Left lung (tissue), 10 donors: ENCODE data around the gene APOBEC4. TPM values are rescaled to one million over a fixed set of nuclear protein-coding genes. Genes with fewer than 3 reads are reported as not detected.
"Not testable (repeated sequence)": the region's sequence is repeated elsewhere in the genome, so short reads cannot be mapped to it uniquely, and the experiment has no call there.

Experiments used
- ATAC-seq: fragments of 200-7000 bp; cut with Tn5 transposase; one replicate; pipeline ENCODE4 v1.9.1; 2020; ENCODE audit warnings: moderate library complexity
- DNase-seq, 4 donors: peaks; one replicate each; pipeline ENCODE4 v3.0.0-alpha.2; 2013 to 2020
- H3K27ac ChIP-seq, 2 donors: fragments of 200-600 bp; sonication (generic) in 1 of 2; one replicate each; pipeline versions ENCODE4 v1.5.0 to v1.8.0; 2020 to 2021
- H3K27me3 ChIP-seq, 2 donors: fragments of 200-600 bp; sonication (generic) in 1 of 2; one replicate each; pipeline versions ENCODE4 v1.5.0 to v1.8.0; 2020 to 2021
- H3K36me3 ChIP-seq, 2 donors: fragments of 200-600 bp; sonication (generic) in 1 of 2; one replicate each; pipeline versions ENCODE4 v1.5.0 to v1.8.0; 2020 to 2021
- H3K4me1 ChIP-seq, 2 donors: fragments of 200-600 bp; one replicate each; pipeline ENCODE4 v1.8.0; 2021
- H3K4me3 ChIP-seq, 2 donors: fragments of 200-600 bp; sonication (generic) in 1 of 2; one replicate each; pipeline versions ENCODE4 v1.5.0 to v1.8.0; 2020 to 2021; ENCODE audit warnings: mild to moderate bottlenecking in 1 of 2
- H3K9me3 ChIP-seq, 2 donors: fragments of 200-600 bp; sonication (generic) in 1 of 2; one replicate each; pipeline versions ENCODE4 v1.5.0 to v1.8.0; 2020 to 2021
- CTCF ChIP-seq, 2 donors: fragments of 200-600 bp; sonication (generic) in 1 of 2; IDR thresholded peaks; one replicate each; pipeline versions ENCODE4 v1.5.0 to v1.8.0; 2021; ENCODE audit warnings: antibody characterized with exemption in 2 of 2
- intact Hi-C, 2 donors: fragments of 100-400 bp; cut with DNase I; formaldehyde crosslinking; loops; one replicate each; pipeline versions ENCODE4 v1.11.2 to v1.14.2; 2022
- polyA plus RNA-seq, 6 donors: library from polyadenylated mRNA; unstranded; fragments of 120-200 nt; gene quantifications; one replicate each; pipeline ENCODE4 v1.2.1, GENCODE V29; 2013; ENCODE audit not compliant: insufficient read length in 6 of 6
- total RNA-seq, 2 donors: library from RNA; stranded (reverse); fragmentation: NEBNext Ultra II Directional; extraction: Animal tissue kit (Norgen Biotek cat#: 25700); gene quantifications; one replicate each; pipeline ENCODE4 v1.2.1, GENCODE V29; 2021
- donor health status: DM: no; HTN: yes; CAD: no.
- donor health status: DM: no; HTN: no; CAD: no.

Gene APOBEC4
- total and polyA plus RNA-seq, 8 donors: 0.26 to 2.2 (median 0.98) TPM

- H3K27me3 ChIP-seq: no peaks in the 10 kb centered on the region
- no peak overlapping the region for H3K27ac ChIP-seq
- no peak for ATAC-seq
- no peaks in the 10 kb centered on the region for H3K9me3 ChIP-seq
- H3K4me1 ChIP-seq: no peaks in the 10 kb centered on the region
- TF ChIP-seq CTCF (IDR thresholded peaks at IDR 0.05): no peak
- intact Hi-C loops: no loop called here
- DNase-seq: no peak
- H3K4me3 ChIP-seq: no peak overlapping the region
- H3K36me3 ChIP-seq: no peaks in the 10 kb centered on the region
Measured at GRCh38 chr1:183689762-183690204, 36.7 kb upstream of the APOBEC4 start.

- H3K9me3 ChIP-seq: no peaks in the 10 kb centered on the region
- no peaks in the 10 kb centered on the region for H3K27me3 ChIP-seq
- H3K4me3 ChIP-seq: no peak overlapping the region
- TF ChIP-seq CTCF (IDR thresholded peaks at IDR 0.05): no peak
- H3K27ac ChIP-seq: no peak overlapping the region
- ATAC-seq (no peak), DNase-seq (no peak)
- intact Hi-C loops: no loop called here
- no peaks in the 10 kb centered on the region for H3K4me1 ChIP-seq
- H3K36me3 ChIP-seq: no peaks in the 10 kb centered on the region
Measured at GRCh38 chr1:183688341-183689060, 35.4 kb upstream of the APOBEC4 start.

- Histone ChIP-seq H3K9me3 (no peaks in the 10 kb centered on the region), H3K27me3 (no peaks in the 10 kb centered on the region), H3K4me3 (no peak overlapping the region), H3K27ac (no peak overlapping the region), H3K36me3 (no peaks in the 10 kb centered on the region), H3K4me1 (no peaks in the 10 kb centered on the region)
- ATAC-seq (no peak), DNase-seq (no peak)
- TF ChIP-seq CTCF (IDR thresholded peaks at IDR 0.05): no peak
- intact Hi-C loops: no loop called here
Measured at GRCh38 chr1:183687546-183688304, 34.6 kb upstream of the APOBEC4 start.

- no peak for TF ChIP-seq CTCF (IDR thresholded peaks at IDR 0.05)
- DNase-seq (no peak), ATAC-seq (no peak)
- Histone ChIP-seq H3K9me3 (no peaks in the 10 kb centered on the region), H3K27me3 (no peaks in the 10 kb centered on the region), H3K4me3 (no peak overlapping the region), H3K4me1 (no peaks in the 10 kb centered on the region), H3K27ac (no peak overlapping the region), H3K36me3 (no peaks in the 10 kb centered on the region)
- intact Hi-C loops: no loop called here
Measured at GRCh38 chr1:183686229-183686628, 33.1 kb upstream of the APOBEC4 start.

- no peak overlapping the region for H3K4me3 ChIP-seq
- intact Hi-C loops: no loop called here
- H3K27me3 ChIP-seq: no peaks in the 10 kb centered on the region
- DNase-seq (peak in 1 of 4 donors; percentile 19), ATAC-seq (peak; percentile 93)
- H3K36me3 ChIP-seq: no peaks in the 10 kb centered on the region
- H3K27ac ChIP-seq: no peak overlapping the region
- H3K4me1 ChIP-seq: no peaks in the 10 kb centered on the region
- H3K9me3 ChIP-seq: no peaks in the 10 kb centered on the region
- peak; percentile 83 to 84 for TF ChIP-seq CTCF (IDR thresholded peaks at IDR 0.05)
Measured at GRCh38 chr1:183685112-183685713, 32.1 kb upstream of the APOBEC4 start.

GRCh38 chr1:183679363-183679762 is 26.2 kb upstream of the APOBEC4 start:
- H3K27me3 ChIP-seq, H3K36me3 ChIP-seq, DNase-seq, H3K4me3 ChIP-seq, H3K9me3 ChIP-seq, intact Hi-C loops, H3K4me1 ChIP-seq, ATAC-seq, H3K27ac ChIP-seq: not testable (repeated sequence)
